ENCODE measurements around the gene FOXD2. TPM values are rescaled to one million over a fixed set of nuclear protein-coding genes. Genes with fewer than 3 reads are reported as not detected.
A peak's percentile ranks its signal among the peaks of the same experiment; 100 is the strongest.

FOXD2 gene
- polyA plus RNA-seq, 1 of the 3 experiments (the other 2 are of a cell fraction) = not detected

DNA sequence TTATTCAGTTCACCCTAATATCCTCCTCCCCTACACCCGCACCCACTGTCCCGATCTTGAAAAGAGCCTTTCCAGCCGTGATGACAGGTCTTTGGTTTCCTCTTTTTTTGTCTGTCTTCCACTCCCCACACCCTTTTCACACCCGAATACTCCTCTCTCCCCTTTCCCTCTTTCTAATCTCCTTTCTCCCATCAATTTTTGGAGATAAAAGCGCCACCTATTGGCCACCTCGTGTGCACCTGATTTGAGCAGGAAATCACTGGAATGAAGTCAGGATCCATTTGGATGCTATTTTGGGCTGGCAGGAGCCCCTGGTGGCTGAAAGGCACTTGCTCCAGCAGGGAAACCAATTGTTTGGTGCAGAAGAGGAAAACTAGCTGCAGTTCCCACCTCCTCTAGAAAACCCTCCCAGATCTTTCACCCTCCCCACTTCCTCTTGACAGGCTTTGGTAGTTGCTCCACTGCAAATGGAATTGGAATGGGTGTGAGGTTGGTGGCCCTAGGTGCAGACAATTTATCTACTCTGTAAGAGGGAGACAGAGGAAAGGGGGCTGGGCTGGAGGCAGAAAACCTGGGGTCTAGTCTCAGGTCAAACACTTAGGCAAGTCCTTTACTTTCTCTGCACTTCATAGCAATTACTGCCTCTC is 13.4 kb upstream of the FOXD2 start:
- ChIA-PET POLR2A (no interaction called here), CTCF (interaction anchor here (0.6 to 28.7 kb wide), 26 partner anchors 10 to 1013 kb away, joined by 3 to 1422 read pairs (median 5); partner anchors contain the start of gene FOXD2)
- no peaks in the 10 kb centered on the region for H3K79me2 ChIP-seq (ENCODE audit: insufficient read depth)
- H3K9ac ChIP-seq = no peak overlapping the region
- TF ChIP-seq RXRA (IDR thresholded peaks at IDR 0.05; ENCODE audit: borderline replicate concordance, low read depth) (no peak), NRF1 (IDR thresholded peaks at IDR 0.05; ENCODE audit: low read depth, low read length) (no peak), SMC3 (IDR thresholded peaks at IDR 0.05; ENCODE audit: low read depth, low read length) (peak; percentile 43; the same call in 1 of the 2 replicates), EZH2phosphoT487 (IDR thresholded peaks at IDR 0.05; ENCODE audit: borderline replicate concordance, low read depth) (no peak), FOXM1 (IDR thresholded peaks at IDR 0.05; ENCODE audit: low read depth) (no peak), GATA2 (CRISPR knock-in tag; IDR thresholded peaks at IDR 0.05) (peak; percentile 36; the same call in 1 of the 2 replicates), RCOR1 (IDR thresholded peaks at IDR 0.05; ENCODE audit: low read length) (no peak), RAD21 (IDR thresholded peaks at IDR 0.05; ENCODE audit: low read length) (peak; percentile 61)
- TF ChIP-seq, protein P1, sequence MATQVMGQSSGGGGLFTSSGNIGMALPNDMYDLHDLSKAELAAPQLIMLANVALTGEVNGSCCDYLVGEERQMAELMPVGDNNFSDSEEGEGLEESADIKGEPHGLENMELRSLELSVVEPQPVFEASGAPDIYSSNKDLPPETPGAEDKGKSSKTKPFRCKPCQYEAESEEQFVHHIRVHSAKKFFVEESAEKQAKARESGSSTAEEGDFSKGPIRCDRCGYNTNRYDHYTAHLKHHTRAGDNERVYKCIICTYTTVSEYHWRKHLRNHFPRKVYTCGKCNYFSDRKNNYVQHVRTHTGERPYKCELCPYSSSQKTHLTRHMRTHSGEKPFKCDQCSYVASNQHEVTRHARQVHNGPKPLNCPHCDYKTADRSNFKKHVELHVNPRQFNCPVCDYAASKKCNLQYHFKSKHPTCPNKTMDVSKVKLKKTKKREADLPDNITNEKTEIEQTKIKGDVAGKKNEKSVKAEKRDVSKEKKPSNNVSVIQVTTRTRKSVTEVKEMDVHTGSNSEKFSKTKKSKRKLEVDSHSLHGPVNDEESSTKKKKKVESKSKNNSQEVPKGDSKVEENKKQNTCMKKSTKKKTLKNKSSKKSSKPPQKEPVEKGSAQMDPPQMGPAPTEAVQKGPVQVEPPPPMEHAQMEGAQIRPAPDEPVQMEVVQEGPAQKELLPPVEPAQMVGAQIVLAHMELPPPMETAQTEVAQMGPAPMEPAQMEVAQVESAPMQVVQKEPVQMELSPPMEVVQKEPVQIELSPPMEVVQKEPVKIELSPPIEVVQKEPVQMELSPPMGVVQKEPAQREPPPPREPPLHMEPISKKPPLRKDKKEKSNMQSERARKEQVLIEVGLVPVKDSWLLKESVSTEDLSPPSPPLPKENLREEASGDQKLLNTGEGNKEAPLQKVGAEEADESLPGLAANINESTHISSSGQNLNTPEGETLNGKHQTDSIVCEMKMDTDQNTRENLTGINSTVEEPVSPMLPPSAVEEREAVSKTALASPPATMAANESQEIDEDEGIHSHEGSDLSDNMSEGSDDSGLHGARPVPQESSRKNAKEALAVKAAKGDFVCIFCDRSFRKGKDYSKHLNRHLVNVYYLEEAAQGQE (IDR thresholded peaks at IDR 0.05; ENCODE audit: low read depth, low read length) = no peak
- TF ChIP-seq, protein P2, sequence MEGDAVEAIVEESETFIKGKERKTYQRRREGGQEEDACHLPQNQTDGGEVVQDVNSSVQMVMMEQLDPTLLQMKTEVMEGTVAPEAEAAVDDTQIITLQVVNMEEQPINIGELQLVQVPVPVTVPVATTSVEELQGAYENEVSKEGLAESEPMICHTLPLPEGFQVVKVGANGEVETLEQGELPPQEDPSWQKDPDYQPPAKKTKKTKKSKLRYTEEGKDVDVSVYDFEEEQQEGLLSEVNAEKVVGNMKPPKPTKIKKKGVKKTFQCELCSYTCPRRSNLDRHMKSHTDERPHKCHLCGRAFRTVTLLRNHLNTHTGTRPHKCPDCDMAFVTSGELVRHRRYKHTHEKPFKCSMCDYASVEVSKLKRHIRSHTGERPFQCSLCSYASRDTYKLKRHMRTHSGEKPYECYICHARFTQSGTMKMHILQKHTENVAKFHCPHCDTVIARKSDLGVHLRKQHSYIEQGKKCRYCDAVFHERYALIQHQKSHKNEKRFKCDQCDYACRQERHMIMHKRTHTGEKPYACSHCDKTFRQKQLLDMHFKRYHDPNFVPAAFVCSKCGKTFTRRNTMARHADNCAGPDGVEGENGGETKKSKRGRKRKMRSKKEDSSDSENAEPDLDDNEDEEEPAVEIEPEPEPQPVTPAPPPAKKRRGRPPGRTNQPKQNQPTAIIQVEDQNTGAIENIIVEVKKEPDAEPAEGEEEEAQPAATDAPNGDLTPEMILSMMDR (IDR thresholded peaks at IDR 0.05) = peak; percentile 81
- TF ChIP-seq, protein P3, sequence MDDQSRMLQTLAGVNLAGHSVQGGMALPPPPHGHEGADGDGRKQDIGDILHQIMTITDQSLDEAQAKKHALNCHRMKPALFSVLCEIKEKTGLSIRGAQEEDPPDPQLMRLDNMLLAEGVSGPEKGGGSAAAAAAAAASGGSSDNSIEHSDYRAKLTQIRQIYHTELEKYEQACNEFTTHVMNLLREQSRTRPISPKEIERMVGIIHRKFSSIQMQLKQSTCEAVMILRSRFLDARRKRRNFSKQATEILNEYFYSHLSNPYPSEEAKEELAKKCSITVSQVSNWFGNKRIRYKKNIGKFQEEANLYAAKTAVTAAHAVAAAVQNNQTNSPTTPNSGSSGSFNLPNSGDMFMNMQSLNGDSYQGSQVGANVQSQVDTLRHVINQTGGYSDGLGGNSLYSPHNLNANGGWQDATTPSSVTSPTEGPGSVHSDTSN (IDR thresholded peaks at IDR 0.05) = no peak
- TF ChIP-seq, protein P4, sequence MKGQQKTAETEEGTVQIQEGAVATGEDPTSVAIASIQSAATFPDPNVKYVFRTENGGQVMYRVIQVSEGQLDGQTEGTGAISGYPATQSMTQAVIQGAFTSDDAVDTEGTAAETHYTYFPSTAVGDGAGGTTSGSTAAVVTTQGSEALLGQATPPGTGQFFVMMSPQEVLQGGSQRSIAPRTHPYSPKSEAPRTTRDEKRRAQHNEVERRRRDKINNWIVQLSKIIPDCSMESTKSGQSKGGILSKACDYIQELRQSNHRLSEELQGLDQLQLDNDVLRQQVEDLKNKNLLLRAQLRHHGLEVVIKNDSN (IDR thresholded peaks at IDR 0.05; ENCODE audit: borderline replicate concordance, low read depth) = no peak
- TF ChIP-seq, protein P5, sequence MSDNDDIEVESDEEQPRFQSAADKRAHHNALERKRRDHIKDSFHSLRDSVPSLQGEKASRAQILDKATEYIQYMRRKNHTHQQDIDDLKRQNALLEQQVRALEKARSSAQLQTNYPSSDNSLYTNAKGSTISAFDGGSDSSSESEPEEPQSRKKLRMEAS (IDR thresholded peaks at IDR 0.05; ENCODE audit: low read depth) = no peak
- H2AFZ ChIP-seq (ENCODE audit: low read depth) = no peak overlapping the region
- H3K27me3 ChIP-seq (ENCODE audit: insufficient read depth) = peaks cover 18% of the 10 kb centered on the region; the same call in 1 of the 2 replicates
- H3F3A ChIP-seq (replicated peaks; ENCODE audit: insufficient read depth) = no peaks in the 10 kb centered on the region
- H3K9me2 ChIP-seq = no peaks in the 10 kb centered on the region
- no peaks in the 10 kb centered on the region for H4K20me1 ChIP-seq (ENCODE audit: insufficient read depth)
- WGBS (ENCODE audit: low lambda C conversion rate) = 3% methylated on average over 6 of the region's 6 CpGs
- DNase-seq = peak; percentile 65
- no peak overlapping the region for H3K4me2 ChIP-seq
- H3K27ac ChIP-seq (ENCODE audit: low read depth in 2 of 2, low read length in 1 of 2) = no peak overlapping the region
- H3K4me3 ChIP-seq (ENCODE audit: low read depth in 2 of 2, low read length in 1 of 2) = no peak overlapping the region
- no peaks in the 10 kb centered on the region for H3K9me3 ChIP-seq
- no peaks in the 10 kb centered on the region for H3K36me3 ChIP-seq (replicated peaks in 1 of 2; ENCODE audit: control insufficient read depth in 1 of 2, insufficient read depth in 2 of 2, low read length in 1 of 2)
- H3K4me1 ChIP-seq (ENCODE audit: control insufficient read depth in 1 of 2, insufficient read depth in 2 of 2, low read depth in 1 of 2, low read length in 1 of 2) = no peaks in the 10 kb centered on the region
